Stimulated activated CD8-positive, alpha-beta memory T cell treated with anti-CD3 and anti-CD28 coated beads, Interleukin-2, amount 100 ng/mL, for 48 hours (primary cell): ENCODE results near the gene MUSTN1.

Experiments used
- DNase-seq, 2 donors: peaks; one replicate each; pipeline ENCODE4 v3.0.0-alpha.2; 2020; ENCODE audit warnings: low read depth in 2 of 2

MUSTN1 gene

DNA sequence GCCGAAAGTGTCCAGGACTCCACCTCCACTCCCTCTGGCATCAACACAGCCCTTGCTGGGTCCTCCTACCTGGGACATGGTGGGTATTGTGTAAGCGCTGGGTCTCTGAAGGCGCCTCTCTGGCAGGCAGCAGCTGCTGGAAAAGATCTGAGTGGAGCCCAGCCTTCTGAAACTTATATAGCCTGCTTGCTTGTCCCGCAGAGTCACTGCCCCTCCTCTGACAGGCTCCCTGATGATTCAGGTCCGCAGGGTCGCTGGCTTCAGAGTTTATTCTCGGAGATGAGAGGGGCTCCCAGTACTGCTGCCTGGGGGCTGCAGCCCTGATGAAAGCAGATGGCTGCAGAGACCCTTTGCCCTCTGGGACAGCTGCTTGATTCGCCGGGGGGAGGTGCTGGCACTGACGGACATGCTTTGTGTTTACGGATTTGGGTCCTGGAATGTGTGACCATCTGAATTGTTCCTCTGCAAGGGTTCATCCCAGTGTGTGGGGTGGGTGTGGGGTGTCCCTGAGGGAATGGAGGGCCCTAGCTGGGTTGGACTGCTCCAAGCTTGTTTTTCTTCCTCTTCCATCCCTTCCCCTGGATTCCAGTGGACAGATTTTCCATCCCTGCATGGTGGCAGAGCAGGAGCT, at the start of gene MUSTN1:
Gene MUSTN1, minus strand, starts transcription at position 149 of the 631 bp plus-strand sequence. Its CDS starts 71 bp downstream, at position 78.
- DNase-seq: no peak

DNA sequence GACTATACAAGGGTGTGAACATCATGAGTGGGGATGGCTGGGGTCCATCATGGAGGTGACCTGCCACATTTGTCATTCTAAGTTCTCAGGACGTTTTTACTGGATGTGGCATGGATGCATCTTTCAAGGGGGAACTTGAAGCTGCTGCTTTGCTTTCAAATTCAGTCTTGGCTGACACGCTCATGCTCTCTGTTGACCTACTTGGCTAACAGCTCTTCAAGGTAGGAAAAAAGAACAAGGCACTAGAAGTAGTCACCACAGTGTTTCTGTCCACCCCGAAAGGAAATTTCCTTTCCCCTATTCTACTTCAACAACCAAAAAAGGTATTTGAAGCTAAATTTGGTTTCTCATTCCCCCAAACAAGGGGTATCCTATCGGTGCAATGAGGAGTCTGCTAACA, 47.6 kb upstream of the MUSTN1 start:
- no peak for DNase-seq

DNA sequence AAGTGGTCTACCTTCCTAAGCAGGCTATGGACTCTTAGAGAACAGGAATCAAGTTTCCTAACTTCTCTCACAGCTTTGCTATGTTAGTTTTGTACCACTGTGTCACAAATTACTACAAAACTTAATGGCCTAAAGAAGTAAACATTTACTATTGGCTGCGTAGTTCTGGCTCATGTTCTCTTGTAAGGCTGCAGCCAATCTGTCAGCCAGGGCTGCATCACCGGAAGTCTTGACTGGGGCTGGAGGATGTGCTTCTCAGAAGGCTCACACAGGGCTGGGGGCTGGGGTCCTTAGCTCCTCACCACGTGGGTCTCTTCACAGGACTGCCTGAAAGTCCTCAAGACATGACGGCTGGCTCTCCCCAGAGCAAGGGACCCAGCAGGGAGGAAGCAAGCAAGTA, 47.1 kb upstream of the MUSTN1 start:
- no peak for DNase-seq

DNA sequence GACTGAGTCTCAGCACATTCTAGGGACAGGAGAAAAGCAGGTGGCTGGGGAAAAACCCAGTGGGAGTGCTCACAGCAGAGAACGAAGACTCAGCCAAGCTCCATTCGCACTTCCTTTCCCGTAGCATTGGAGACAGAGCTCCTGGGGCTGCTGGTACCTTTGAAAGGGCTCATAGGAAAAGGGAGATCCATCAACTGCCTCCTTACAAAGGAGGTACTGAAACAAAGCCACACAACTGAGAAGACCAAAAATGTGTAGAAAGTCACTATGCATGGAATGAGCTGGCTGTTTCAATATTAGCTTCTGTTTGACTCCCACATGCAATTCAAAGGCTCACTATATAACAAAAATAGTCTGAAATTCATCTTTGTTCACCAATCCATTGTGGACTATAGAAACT, 45.7 kb upstream of the MUSTN1 start:
- no peak for DNase-seq

DNA sequence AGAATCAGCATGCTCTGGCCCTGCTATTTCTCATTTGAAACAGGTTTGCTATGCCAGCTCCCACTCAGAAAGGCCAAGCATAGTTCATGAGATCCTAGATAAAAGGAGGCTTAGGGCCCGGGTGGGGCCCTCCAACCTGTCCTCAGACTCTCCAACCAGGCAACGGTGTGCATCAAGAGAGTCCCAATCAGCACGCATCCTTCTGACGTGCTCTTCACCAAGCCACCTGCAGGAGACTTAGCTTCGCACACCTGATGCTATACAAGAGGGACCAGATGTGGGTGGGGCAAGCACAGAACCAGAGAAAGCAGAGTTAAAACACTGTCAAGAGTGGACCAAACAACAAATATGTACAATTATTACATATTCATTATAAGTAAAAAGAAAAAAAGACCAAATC, 45.2 kb upstream of the MUSTN1 start:
- DNase-seq: no peak

DNA sequence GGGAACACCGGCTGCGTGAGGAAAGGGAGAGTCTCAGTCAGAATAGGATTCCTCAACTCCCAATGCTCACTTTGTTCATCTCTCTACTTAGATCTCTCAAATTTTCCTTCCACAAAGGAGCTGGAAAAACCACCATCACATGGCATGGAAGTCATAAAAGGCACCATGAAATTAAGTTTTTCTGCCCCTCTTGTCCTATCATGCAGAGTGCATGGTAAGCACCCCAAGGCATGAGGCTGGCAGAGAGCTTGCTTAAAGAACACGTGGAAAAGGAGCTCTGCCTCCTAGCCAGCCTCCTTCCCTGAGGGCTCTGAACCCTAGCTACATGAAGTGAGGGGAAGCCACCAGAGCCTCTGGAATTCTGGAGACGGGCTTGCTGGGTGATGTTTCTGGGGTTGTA, 44.8 kb upstream of the MUSTN1 start:
- DNase-seq: no peak

DNA sequence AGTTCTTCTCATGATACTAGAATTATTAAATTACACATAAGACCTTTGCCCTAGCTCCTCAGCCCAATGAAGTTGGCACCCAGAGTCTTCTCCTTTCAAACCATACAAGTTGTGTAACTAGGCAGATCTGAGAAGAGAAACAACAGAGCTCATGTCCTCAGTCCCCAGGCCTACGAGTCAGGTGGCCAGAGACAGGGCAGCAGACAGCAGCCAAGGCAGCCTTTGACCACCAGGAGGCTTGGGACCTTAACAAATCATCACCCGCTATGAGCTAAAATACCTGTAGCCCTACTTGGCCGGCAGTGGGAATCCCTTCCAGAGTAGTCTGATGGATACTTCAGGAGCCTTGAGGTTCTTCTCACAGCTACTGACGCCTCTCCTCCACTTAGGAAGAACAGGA, 44.3 kb upstream of the MUSTN1 start:
- no peak for DNase-seq

DNA sequence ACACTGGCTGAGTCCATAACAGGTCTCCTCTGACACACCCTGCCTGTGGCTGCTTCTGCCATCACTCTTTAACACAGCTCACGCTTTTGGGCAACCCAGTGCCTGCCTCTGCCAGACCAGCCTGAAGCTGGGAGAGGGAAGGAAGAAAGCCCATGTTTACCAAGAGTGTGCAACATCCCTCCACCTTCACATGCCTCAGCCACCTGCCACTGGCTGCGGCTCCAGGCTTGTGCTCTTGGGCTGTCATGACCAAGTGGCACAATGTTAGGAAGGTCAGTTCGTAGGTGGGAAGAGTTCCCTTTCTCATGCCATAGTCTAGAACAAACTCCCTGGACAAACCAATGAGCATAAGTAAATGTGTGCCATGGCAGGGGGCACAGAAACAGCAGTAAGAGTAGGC, 42.3 kb upstream of the MUSTN1 start:
- no peak for DNase-seq

DNA sequence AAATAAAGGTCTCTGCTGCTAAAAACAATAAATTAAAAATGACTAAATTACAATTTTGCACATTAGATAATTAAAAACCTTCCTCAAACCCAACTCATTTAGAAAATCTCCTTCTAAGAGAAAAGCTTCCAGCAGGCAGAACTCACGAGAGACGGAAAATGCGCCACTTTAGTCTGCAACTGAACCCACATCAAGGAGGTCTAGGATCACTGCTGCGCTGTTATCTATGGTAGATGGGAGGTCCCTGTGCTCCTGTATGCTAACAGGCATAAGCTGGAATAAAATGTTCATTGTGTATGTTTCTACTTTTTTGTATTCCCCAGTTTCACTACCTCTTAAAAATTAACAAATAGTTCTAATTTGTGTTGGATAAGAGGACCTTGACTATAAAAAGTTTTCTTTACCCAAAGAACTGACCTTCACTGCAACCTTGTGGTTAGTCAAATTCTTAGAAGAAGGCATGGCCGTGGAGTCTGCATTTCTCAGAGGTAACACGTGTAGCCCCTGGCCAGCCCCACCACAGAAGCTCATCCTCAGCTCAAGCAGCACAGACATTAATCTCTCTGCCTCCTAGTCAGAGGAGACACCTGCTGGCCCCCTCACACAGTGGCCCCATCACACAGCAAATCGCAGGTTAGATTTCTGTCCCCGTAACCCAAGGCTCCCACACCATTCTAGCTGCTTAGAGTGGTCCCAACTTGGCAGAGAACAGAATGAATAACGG, 40.2 kb upstream of the MUSTN1 start:
- no peak for DNase-seq

DNA sequence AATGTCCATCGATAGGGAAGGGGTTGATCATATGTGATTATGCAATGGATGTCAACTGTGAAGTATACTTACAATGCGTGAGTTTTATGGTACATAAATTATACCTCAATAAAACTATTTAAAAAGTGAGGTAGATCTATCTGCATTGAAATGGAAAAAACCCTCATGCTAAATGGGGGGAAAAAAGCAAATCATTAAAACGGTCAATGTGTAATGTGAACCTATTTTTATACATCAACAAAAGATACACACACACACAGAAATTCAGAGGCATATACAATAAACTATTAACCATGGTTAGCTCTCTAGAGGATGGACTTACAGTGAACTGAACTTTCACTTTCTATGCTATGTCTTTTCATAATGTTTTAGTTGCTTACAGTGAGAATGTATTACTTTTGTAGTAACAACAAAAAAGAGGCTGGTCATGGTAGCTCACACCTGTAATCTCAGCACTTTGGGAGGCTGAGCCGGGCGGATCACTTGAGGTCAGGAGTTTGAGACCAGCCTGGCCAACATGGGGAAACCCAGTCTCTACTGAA, 39.4 kb upstream of the MUSTN1 start:
- no peak for DNase-seq

DNA sequence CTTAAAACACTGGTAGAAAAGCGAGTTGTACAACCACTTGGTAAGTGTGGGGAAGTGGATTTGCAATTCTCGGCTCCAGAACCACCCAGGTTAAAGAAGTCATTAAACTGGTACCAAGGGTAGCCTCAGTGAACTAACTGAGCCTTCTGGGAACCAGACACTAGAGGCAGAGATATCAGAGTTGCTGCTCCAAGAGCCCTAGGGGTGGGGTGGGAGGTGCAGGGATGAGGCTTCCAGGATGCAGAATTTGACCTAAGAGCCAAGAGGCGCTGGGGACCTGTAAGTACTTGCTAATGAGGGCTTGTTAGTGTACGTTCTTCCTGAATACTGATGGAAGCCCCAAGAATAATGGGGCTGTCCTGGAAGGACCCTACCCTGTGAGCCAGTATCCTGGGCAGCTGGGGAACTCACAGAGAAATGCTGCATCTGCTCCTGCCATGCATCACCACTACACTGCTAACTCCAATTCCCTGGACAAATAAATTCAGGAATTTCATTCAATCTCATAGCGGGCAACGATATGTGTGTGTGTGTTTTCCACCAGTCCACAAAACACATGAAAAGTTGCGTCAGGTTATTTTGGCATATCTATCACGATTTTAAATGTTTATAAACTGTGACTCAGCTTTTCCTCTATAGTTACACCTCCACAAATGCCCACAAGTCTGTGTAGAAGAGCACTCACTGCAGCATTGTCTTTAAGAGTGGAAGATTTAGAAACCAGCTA, 38.8 kb upstream of the MUSTN1 start:
- no peak for DNase-seq

DNA sequence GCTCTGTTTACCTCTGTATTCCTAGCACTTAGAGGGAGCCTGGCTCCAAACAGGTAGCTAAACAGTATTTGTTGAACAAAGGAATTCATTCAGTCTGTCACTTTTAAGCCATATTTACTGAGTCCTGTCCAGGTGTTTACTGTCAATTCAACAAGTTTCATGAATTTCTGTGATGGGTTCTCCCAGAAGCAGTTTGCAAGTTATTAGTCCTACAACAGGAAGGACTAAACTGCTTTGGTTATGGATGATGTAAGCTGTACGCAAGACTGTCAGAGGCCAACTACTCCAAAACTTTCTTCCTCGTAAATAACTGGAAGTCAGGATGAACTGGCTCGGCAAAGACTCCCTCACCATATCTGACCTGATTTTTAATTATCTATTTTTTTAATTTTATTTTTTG, 37.4 kb upstream of the MUSTN1 start:
- no peak for DNase-seq

DNA sequence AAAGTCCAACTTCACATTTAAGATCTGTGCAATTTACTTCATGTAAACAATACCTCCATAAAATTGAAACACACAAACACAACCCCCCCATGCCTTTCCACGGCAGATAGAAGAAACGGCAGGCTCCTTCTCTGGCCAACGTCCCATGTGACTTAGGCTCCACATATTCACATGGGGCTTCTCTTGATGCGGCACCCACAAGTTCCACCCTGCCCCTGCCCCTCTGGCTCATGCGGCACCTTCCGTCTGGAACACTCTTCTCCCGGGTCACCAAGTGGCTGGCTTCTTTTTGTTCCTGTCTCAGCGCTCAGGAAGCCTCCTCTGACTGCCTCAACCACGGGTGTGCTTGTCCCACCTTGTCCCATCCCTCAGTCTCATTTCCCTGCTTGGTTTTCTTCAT, 36.9 kb upstream of the MUSTN1 start:
- DNase-seq: no peak

DNA sequence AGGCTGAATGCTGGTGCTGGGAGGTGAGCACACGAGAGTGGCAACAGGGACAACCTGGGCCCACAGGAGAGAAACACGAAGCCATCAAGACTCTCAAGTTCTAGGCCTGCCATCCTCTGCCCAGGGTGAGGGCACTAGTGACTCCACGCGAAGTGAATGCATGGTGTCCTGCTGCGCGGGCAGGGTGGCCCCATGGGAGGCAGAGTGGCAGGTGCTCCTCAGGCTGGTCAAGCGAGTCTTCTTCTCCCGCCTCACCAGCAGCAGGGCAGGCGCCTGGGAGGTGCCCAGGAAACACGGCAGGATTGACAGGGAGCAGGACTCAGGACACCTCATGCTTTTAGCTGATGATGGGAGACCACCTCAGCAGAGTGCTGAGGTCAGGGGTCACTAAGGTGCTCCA, 35.7 kb upstream of the MUSTN1 start:
- DNase-seq: no peak

DNA sequence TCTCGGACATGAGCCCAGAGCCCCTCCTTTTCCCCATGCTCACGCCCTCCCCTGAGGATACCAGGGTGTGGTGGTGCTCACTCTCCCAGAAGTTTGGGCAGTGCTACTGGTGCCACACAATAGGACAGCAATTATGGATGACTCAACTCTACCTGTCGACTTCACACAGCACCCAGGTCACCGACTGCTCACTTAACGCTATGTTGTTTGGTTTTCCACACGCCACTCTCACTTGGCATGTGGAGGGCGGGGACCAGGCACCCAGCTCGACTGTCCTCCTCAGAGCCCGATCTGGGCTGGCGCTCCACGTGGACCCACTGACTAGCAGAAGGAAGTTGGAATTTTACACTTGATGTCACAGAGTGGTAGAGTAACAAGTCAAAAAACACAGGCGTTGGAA, 31.6 kb upstream of the MUSTN1 start:
- DNase-seq: no peak

DNA sequence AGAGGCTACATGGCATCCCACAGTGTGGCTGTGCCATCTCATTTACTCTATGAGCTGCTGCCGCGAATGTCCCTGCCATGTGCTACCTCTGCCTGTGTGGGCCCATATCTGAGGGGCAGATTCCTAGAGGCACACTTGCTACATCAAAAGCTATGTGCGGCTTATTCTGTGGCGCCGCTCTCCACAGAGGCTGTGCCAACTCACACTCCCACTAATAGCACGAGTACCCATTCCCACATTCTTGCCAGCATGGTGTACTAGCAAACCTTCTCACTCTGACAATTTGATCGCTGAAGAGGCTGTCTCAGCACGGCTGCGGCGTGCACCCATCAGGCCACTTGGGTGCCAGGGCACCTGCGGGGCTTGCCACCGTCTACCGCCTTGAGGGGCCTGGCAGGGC, 31.2 kb upstream of the MUSTN1 start:
- no peak for DNase-seq

DNA sequence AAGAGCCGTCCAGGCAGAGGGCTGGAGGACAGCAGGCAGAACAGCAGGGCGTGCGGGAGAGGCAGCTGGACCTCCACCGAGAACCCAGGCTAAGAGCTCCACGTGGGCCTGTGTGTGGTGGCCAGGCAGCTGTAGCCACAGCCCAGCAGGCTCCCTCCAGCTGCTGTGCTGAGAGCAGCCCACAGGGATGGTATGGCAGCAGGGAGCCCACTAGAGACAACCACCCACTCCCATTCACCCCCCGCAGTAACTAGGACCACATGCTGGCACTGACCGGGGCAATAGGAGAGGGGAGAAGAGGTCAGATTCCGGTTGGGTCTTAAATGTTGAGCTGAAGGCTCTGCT, 25.6 kb upstream of the MUSTN1 start:
- no peak for DNase-seq

DNA sequence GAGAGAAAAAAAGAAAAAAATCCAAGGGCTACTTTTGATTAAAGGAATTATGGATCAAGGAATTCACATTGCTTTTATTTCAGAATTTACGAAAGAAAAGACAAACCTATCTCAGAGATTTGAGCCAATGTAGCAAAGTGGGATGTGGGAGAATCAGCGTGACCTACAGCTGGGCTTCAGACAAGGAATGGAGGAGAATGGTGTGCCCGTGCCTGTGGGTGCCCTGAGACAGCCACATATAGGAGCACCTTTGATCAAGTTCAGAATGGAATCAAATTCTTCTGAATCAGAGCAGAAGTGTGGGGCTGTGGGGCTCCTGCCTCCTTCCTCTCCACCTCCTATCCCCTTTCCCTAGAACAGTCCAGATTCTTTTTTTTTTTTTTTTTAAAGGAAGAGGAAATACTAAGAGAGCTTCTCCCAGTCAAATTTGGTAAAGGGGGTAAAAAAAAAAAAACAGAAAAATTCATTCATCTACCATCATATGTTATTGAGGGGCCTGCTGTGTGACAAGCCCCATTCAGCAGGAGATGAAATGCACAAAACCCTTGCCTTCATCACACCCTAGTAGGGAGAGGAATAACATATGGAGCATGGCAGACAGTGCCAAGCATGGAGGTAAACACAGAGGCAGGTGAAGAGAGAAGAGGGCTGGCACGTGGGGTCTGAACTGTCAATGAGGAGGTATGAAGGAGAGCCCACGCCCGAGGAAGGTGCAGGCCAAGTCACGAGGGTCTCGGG, 25.0 kb upstream of the MUSTN1 start:
- DNase-seq: no peak

DNA sequence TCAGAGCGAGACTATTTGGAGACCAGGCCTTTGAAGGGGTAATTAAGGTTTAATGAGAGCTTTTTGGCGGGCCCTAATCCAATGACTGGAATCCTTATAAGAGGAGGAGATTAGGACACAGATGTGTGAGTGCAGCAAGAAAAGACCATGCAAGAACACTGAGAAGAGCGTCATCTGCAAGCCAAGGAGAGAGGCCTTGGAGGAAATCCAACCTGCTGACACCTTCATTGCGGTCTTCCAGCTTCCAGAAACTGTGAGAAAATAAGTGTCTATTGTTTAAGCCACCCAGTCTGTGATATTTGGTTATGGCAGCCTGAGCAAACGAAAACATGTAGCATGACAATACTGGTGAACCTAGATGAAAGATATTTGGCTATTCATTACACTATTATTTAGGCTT, 23.0 kb upstream of the MUSTN1 start:
- no peak for DNase-seq

DNA sequence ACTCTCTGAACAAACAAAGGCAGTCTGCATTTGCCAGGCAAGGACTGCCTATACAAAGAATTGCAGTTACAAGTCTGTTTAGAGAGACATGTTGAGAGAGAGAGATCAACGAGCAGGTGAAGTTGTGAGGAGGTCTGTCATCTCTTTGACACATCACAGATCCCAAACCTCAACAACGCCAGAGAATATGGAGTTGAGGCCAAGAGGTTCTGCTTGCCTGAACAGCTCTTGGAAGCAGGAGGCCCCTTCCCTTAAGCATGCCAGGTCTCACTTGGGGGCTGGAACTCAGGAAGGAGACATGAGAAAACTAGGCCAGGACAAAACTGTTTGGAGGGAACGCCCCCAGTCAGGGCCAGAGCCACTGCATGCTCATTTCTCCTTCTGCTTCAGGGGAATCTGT, 22.3 kb upstream of the MUSTN1 start:
- no peak for DNase-seq

DNA sequence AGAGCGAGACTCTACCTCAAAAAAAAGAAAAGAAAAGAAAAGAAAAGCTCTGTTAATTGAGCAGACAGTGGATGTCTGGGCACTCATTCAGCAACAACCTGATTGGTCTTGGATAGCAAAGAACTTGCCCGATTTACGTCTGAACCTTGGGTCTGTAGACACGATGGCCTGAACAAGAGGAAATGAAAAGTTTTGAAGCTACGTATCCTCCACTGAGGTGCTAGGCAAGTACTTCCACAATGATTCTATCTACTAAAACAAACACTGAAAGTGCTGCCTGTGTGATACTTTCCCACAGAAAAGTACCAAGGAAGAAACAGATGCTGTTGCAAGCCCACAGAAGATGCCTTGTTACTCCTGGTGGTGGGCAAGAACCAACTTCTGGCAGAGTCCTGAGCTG, 21.8 kb upstream of the MUSTN1 start:
- no peak for DNase-seq

DNA sequence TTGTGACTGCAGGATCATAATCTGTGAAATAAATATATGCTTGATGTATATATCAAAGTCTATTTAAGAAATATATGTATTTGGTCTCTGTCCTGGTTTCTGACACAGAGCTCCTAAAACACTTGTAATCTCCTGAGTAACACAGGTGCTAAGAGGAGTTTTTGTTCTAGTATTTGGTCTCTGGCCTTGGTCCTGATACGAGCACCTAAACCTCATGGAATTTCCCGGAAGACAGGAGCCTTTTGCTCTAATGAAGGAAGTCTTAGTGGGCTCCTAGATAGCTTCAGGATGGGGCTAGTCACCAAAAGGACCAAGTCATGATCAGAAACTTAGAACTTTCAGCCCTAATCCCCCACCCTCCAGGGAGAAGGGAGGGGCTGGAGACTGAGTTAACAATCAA, 19.2 kb upstream of the MUSTN1 start:
- DNase-seq: no peak
